HUDEP-2 (cell line): ENCODE measurements around the gene PNLIP.

Source experiments
- DNase-seq, 76 experiments: peaks; one replicate each; lab custom pipeline; 2025; ENCODE audit not compliant: unreplicated experiment in 76 of 76; lab: John Stamatoyannopoulos, UW

Gene PNLIP

GRCh38 chr10:116613471-116613870 is 67.7 kb downstream of the PNLIP start:
- no peak for DNase-seq

- no peak for DNase-seq
These were observed 69.1 kb downstream of the PNLIP start for GRCh38 chr10:116614796-116615195.

- no peak for DNase-seq
These were observed 69.6 kb downstream of the PNLIP start for GRCh38 chr10:116615199-116615776.
